ENCODE data around the gene TRAPPC10. TPM values are rescaled to one million over a fixed set of nuclear protein-coding genes. Genes with fewer than 3 reads are reported as not detected.

TRAPPC10 gene
- total RNA-seq, 4 donors from 2014 or later, result 17.9 to 32.9 (median 23.1) TPM

DNA sequence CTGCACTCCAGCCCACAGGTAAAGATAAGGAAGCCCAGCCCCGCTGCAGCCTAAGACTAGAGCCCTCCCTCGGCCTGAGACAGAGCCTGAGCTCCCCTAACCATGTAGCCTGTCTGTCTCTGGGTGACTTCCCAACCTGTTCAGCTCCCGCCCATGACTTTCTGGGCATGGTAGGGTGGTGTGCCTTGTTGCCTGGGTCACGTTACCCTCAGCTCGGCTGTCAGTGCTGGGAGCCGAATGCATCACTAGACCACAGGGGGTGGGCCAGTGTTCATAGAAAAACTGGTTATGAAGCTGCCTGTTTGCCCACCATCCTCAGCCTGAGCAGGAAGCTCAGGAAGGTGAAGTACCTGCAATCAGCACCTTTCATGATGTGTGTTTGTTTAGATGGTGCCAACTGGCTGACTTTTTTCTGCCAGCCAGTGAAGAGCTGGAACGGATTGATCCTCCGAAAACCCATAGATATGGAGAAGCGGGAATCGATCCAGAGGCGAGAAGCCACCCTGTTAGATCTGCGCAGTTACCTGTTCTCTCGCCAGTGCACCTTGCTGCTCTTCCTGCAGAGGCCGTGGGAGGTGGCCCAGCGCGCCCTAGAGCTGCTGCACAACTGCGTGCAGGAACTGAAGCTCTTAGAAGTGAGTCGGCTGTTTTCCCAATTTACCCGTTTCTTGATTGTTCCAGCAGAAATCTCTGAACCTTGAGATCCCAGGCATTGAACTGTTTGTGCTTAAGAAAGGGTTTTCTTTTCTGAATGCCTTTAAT, 51.2 kb downstream of the TRAPPC10 start:
- ATAC-seq, result no peak
- DNase-seq, result no peak
- TF ChIP-seq POLR2A (IDR thresholded peaks at IDR 0.05), result no peak
- TF ChIP-seq, protein P1, sequence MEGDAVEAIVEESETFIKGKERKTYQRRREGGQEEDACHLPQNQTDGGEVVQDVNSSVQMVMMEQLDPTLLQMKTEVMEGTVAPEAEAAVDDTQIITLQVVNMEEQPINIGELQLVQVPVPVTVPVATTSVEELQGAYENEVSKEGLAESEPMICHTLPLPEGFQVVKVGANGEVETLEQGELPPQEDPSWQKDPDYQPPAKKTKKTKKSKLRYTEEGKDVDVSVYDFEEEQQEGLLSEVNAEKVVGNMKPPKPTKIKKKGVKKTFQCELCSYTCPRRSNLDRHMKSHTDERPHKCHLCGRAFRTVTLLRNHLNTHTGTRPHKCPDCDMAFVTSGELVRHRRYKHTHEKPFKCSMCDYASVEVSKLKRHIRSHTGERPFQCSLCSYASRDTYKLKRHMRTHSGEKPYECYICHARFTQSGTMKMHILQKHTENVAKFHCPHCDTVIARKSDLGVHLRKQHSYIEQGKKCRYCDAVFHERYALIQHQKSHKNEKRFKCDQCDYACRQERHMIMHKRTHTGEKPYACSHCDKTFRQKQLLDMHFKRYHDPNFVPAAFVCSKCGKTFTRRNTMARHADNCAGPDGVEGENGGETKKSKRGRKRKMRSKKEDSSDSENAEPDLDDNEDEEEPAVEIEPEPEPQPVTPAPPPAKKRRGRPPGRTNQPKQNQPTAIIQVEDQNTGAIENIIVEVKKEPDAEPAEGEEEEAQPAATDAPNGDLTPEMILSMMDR (IDR thresholded peaks at IDR 0.05 in 4 of 5, conservative IDR thresholded peaks at IDR 0.05 in 1 of 5), result no peak
- Histone ChIP-seq H3K36me3 (peaks cover 0 to 32% of the 10 kb centered on the region in 2 donors), H3K9me3 (no peaks in the 10 kb centered on the region), H3K4me3 (no peak overlapping the region), H3K27ac (no peak overlapping the region), H3K27me3 (no peaks in the 10 kb centered on the region), H3K4me1 (no peaks in the 10 kb centered on the region)
- in situ Hi-C loops (cut with MboI; ENCODE audit: low sequenced_read_pairs in 4 of 4), result no loop called here
- intact Hi-C loops (cut with DNase I; ENCODE audit: low total_unique reads), result no loop called here

- Histone ChIP-seq H3K27me3 (no peaks in the 10 kb centered on the region), H3K4me3 (no peak overlapping the region), H3K4me1 (no peaks in the 10 kb centered on the region), H3K36me3 (peaks cover 0 to 22% of the 10 kb centered on the region in 2 donors), H3K27ac (no peak overlapping the region), H3K9me3 (no peaks in the 10 kb centered on the region)
- no peak for ATAC-seq
- no peak for DNase-seq
- TF ChIP-seq POLR2A (IDR thresholded peaks at IDR 0.05), result no peak
- TF ChIP-seq, protein P1 (IDR thresholded peaks at IDR 0.05 in 4 of 5, conservative IDR thresholded peaks at IDR 0.05 in 1 of 5), result no peak
- intact Hi-C loops (cut with DNase I; ENCODE audit: low total_unique reads), result no loop called here
- in situ Hi-C loops (cut with MboI; ENCODE audit: low sequenced_read_pairs in 4 of 4), result no loop called here
Measured at GRCh38 chr21:44064852-44065403, 52.8 kb downstream of the TRAPPC10 start.

GRCh38 chr21:44065428-44065827, 53.3 kb downstream of the TRAPPC10 start:
- in situ Hi-C loops (cut with MboI; ENCODE audit: low sequenced_read_pairs in 4 of 4), result no loop called here
- Histone ChIP-seq H3K4me1 (no peaks in the 10 kb centered on the region), H3K9me3 (no peaks in the 10 kb centered on the region), H3K27ac (no peak overlapping the region), H3K36me3 (peaks cover 0 to 22% of the 10 kb centered on the region in 2 donors), H3K27me3 (no peaks in the 10 kb centered on the region), H3K4me3 (no peak overlapping the region)
- TF ChIP-seq, protein P1 (IDR thresholded peaks at IDR 0.05 in 4 of 5, conservative IDR thresholded peaks at IDR 0.05 in 1 of 5), result no peak
- TF ChIP-seq POLR2A (IDR thresholded peaks at IDR 0.05), result no peak
- no peak for ATAC-seq
- DNase-seq, result no peak
- intact Hi-C loops (cut with DNase I; ENCODE audit: low total_unique reads), result no loop called here

DNA sequence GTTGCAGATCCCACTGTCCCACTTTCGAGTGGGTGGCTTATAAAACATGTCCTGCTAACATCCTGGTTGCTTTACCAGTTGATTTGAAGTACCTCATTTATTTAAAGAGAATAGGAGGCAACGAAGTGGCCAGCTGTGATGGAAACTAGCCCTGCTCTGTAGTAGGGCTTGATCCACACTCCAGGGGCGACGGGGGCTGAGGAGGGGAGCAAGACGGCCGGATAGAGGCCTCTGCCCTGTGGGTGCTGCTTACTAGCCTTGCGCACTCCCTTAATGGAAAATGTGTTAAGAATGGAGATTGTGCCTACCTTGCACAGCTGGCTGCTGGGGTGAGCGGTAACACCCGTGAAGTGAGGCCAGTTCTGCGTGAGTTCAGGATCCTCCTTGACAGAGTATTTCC, 54.0 kb downstream of the TRAPPC10 start:
- H3K27ac ChIP-seq, result no peak overlapping the region

More for the DNA sequence above, 54.0 kb downstream of the TRAPPC10 start:
- intact Hi-C loops (cut with DNase I; ENCODE audit: low total_unique reads) (no loop called here), in situ Hi-C loops (cut with MboI; ENCODE audit: low sequenced_read_pairs in 4 of 4) (no loop called here)
- H3K4me3 ChIP-seq, result no peak overlapping the region
- DNase-seq (no peak), ATAC-seq (no peak)
- H3K4me1 ChIP-seq, result no peaks in the 10 kb centered on the region
- peaks cover 0 to 22% of the 10 kb centered on the region in 2 donors for H3K36me3 ChIP-seq
- no peaks in the 10 kb centered on the region for H3K27me3 ChIP-seq
- H3K9me3 ChIP-seq, result no peaks in the 10 kb centered on the region
- TF ChIP-seq, protein P1 (IDR thresholded peaks at IDR 0.05 in 4 of 5, conservative IDR thresholded peaks at IDR 0.05 in 1 of 5), result no peak
- TF ChIP-seq POLR2A (IDR thresholded peaks at IDR 0.05), result no peak
